Peyer's patch (tissue), 4 donors: Measurements from ENCODE around the gene ATP11C.

ENCODE experiments used
- CTCF ChIP-seq, 6 experiments: fragments of 450-650 bp in 4 of 6; fragments of 200-600 bp in 2 of 6; sonication (generic) in 1 of 6; IDR thresholded peaks; one replicate each; pipeline ENCODE4 v1.5.1; 2017 to 2019; ENCODE audit warnings: antibody characterized with exemption in 6 of 6, mild to moderate bottlenecking in 3 of 6, moderate library complexity in 1 of 6
- POLR2A ChIP-seq, 2 donors: fragments of 450-650 bp; IDR thresholded peaks; one replicate each; pipeline ENCODE4 v1.5.1; 2017; ENCODE audit warnings: antibody characterized with exemption in 2 of 2, mild to moderate bottlenecking in 2 of 2, moderate library complexity in 2 of 2

- TF ChIP-seq CTCF (IDR thresholded peaks at IDR 0.05) (no peak), POLR2A (IDR thresholded peaks at IDR 0.05) (no peak)
These were observed 34.5 kb downstream of the ATP11C start for GRCh38 chrX:139898334-139898733.
